H1 (cell line): ENCODE results near the gene SYF2. TPM values are rescaled to one million over a fixed set of nuclear protein-coding genes. Genes with fewer than 3 reads are reported as not detected.

Experiments
- CTCF ChIA-PET: fragments of 300-600 bp; sonication (Branson Sonifier 250); formaldehyde crosslinking; loops from one replicate; lab custom pipeline; 2021; ENCODE audit not compliant: partially characterized antibody; lab: Charles Lee
- POLR2A ChIA-PET: fragments of 300-600 bp; sonication (Branson Sonifier 250); formaldehyde crosslinking; loops from one replicate; lab custom pipeline; 2021; ENCODE audit warnings: inconsistent platforms; ENCODE audit not compliant: partially characterized antibody; lab: Charles Lee
- DNase-seq, 2 experiments: peaks; one replicate each; pipeline versions ENCODE4 v3.0.0 to v3.0.0-alpha.2; 2010 to 2022; ENCODE audit warnings: low spot score in 2 of 2, low read depth in 1 of 2, mixed read lengths in 1 of 2
- FAIRE-seq: peaks from 2 replicates; lab custom pipeline; 2011; peaks lifted over from hg19 to GRCh38; lab: Jason Lieb, UNC
- H2AFZ ChIP-seq: 2 replicates; pipeline ENCODE4 v1.8.1; 2012; ENCODE audit warnings: low read length, inconsistent platforms
- H2AK5ac ChIP-seq: 2 replicates; pipeline ENCODE4 v1.6.1; 2013; ENCODE audit warnings: low read depth, low read length
- H2BK120ac ChIP-seq: replicated peaks from 2 replicates; pipeline ENCODE3; 2013; ENCODE audit warnings: low read depth, low read length, inconsistent platforms
- H2BK12ac ChIP-seq: 2 replicates; pipeline ENCODE4 v1.6.1; 2013; ENCODE audit warnings: low read depth, low read length
- H2BK15ac ChIP-seq: 2 replicates; pipeline ENCODE4 v1.6.1; 2013; ENCODE audit warnings: low read length
- H2BK20ac ChIP-seq: 2 replicates; pipeline ENCODE4 v1.6.1; 2013; ENCODE audit warnings: low read length
- H2BK5ac ChIP-seq: 2 replicates; pipeline ENCODE4 v1.6.1; 2013; ENCODE audit warnings: low read depth, low read length
- H3K14ac ChIP-seq: 2 replicates; pipeline ENCODE4 v1.6.1; 2013; ENCODE audit warnings: inconsistent platforms; ENCODE audit not compliant: insufficient read length
- H3K18ac ChIP-seq: 2 replicates; pipeline ENCODE4 v1.6.1; 2013; ENCODE audit warnings: low read length; ENCODE audit errors: extremely low read depth
- H3K23ac ChIP-seq: 2 replicates; pipeline ENCODE4 v1.6.1; 2013; ENCODE audit warnings: inconsistent platforms; ENCODE audit not compliant: insufficient read length
- H3K23me2 ChIP-seq: 2 replicates; pipeline ENCODE4 v1.6.1; 2013; ENCODE audit warnings: low read depth, low read length
- H3K27ac ChIP-seq: 2 replicates; pipeline ENCODE4 v1.6.1; 2011; ENCODE audit warnings: low read depth, low read length, inconsistent platforms
- H3K27me3 ChIP-seq, 4 experiments: replicated peaks in 1 of 4; 1 replicate in 1 of 4; 2 replicates in 3 of 4; pipeline versions ENCODE4 v1.6.1 to v1.8.1; 2011 to 2013; ENCODE audit warnings: low read length in 3 of 4, mild to moderate bottlenecking in 3 of 4, inconsistent platforms in 2 of 4, mixed read lengths in 2 of 4, moderate library complexity in 1 of 4; ENCODE audit not compliant: control insufficient read depth in 3 of 4, insufficient read depth in 3 of 4; ENCODE audit errors: extremely low read depth in 1 of 4
- H3K36me3 ChIP-seq, 4 experiments: 2 replicates each; pipeline versions ENCODE4 v1.6.1 to v1.8.1; 2011 to 2013; ENCODE audit warnings: mild to moderate bottlenecking in 4 of 4, low read length in 3 of 4, moderate library complexity in 2 of 4, control low read depth in 1 of 4, inconsistent platforms in 1 of 4; ENCODE audit not compliant: insufficient read depth in 4 of 4, control insufficient read depth in 2 of 4
- H3K4ac ChIP-seq: replicated peaks from 2 replicates; pipeline ENCODE3; 2013; ENCODE audit warnings: low read length, low read depth, mixed read lengths, inconsistent platforms; ENCODE audit not compliant: insufficient read length
- H3K4me1 ChIP-seq, 4 experiments: replicated peaks in 1 of 4; 1 replicate in 1 of 4; 2 replicates in 3 of 4; pipeline versions ENCODE4 v1.6.1 to v1.8.1; 2011 to 2013; ENCODE audit warnings: low read length in 3 of 4, inconsistent platforms in 2 of 4, mixed read lengths in 1 of 4; ENCODE audit not compliant: insufficient read depth in 4 of 4, control insufficient read depth in 3 of 4
- H3K4me2 ChIP-seq, 2 experiments: 2 replicates each; pipeline versions ENCODE4 v1.6.1 to v1.8.1; 2011 to 2013; ENCODE audit warnings: low read depth in 2 of 2, low read length in 2 of 2, control low read depth in 1 of 2, inconsistent platforms in 1 of 2, mild to moderate bottlenecking in 1 of 2; ENCODE audit not compliant: insufficient read depth in 1 of 2
- H3K4me3 ChIP-seq, 4 experiments: fragments of 200-600, 300-600 bp in 1 of 4; sonication (generic), shearing (Covaris generic), sonication (Bioruptor Twin) in 1 of 4; 2 replicates each; pipeline versions ENCODE4 v1.5.1 to v1.8.1; 2011 to 2016; ENCODE audit warnings: low read length in 4 of 4, low read depth in 3 of 4, control low read depth in 2 of 4, inconsistent platforms in 2 of 4, mild to moderate bottlenecking in 2 of 4, mixed read lengths in 1 of 4, moderate library complexity in 1 of 4; ENCODE audit not compliant: insufficient read depth in 2 of 4; ENCODE audit errors: extremely low read depth in 1 of 4
- H3K56ac ChIP-seq: replicated peaks from 2 replicates; pipeline ENCODE3; 2013; ENCODE audit warnings: low read depth, mild to moderate bottlenecking, mixed read lengths, low read length, inconsistent platforms; ENCODE audit not compliant: insufficient read length
- H3K79me1 ChIP-seq: 2 replicates; pipeline ENCODE4 v1.6.1; 2013; ENCODE audit warnings: low read depth, low read length, control low read depth
- H3K79me2 ChIP-seq, 2 experiments: 2 replicates each; pipeline versions ENCODE4 v1.6.1 to v1.8.1; 2012 to 2013; ENCODE audit warnings: low read length in 2 of 2, mild to moderate bottlenecking in 2 of 2, inconsistent platforms in 1 of 2; ENCODE audit not compliant: insufficient read depth in 2 of 2, control insufficient read depth in 1 of 2
- H3K9ac ChIP-seq, 4 experiments: replicated peaks in 1 of 4; 1 replicate in 1 of 4; 2 replicates in 3 of 4; pipeline versions ENCODE4 v1.6.1 to v1.8.1; 2011 to 2013; ENCODE audit warnings: low read depth in 3 of 4, low read length in 3 of 4, control low read depth in 2 of 4, mild to moderate bottlenecking in 2 of 4, moderate library complexity in 2 of 4, inconsistent platforms in 1 of 4; ENCODE audit errors: extremely low read depth in 1 of 4
- H3K9me3 ChIP-seq, 2 experiments: 2 replicates each; pipeline versions ENCODE4 v1.6.1 to v1.8.1; 2012 to 2013; ENCODE audit warnings: mild to moderate bottlenecking in 2 of 2, moderate library complexity in 2 of 2, control low read depth in 1 of 2, inconsistent platforms in 1 of 2, low read depth in 1 of 2, low read length in 1 of 2, mixed read lengths in 1 of 2; ENCODE audit not compliant: insufficient read depth in 2 of 2
- H4K20me1 ChIP-seq, 2 experiments: replicated peaks in 1 of 2; 2 replicates each; pipeline versions ENCODE3 to v1.8.1; 2011 to 2013; ENCODE audit warnings: inconsistent platforms in 2 of 2, low read length in 2 of 2, mild to moderate bottlenecking in 1 of 2; ENCODE audit not compliant: insufficient read depth in 2 of 2, control insufficient read depth in 1 of 2
- H4K5ac ChIP-seq: 2 replicates; pipeline ENCODE4 v1.6.1; 2013; ENCODE audit warnings: low read length, low read depth, mixed read lengths, inconsistent platforms; ENCODE audit not compliant: insufficient read length
- H4K8ac ChIP-seq: 2 replicates; pipeline ENCODE4 v1.8.0; 2013; ENCODE audit warnings: mild to moderate bottlenecking, moderate library complexity, low read length, inconsistent platforms; ENCODE audit not compliant: insufficient read depth; ENCODE audit errors: extremely low read depth
- H4K91ac ChIP-seq: replicated peaks from 2 replicates; pipeline ENCODE3; 2013; ENCODE audit warnings: low read length, mixed read lengths, inconsistent platforms; ENCODE audit not compliant: insufficient read length
- BACH1 ChIP-seq: IDR thresholded peaks from 2 replicates; pipeline ENCODE4 v1.6.1; 2012; ENCODE audit warnings: low read length, improper control_type of control experiment
- CBX5 ChIP-seq: fragments of 300-800, 300-1000 bp; sonication (generic); IDR thresholded peaks from 2 replicates; pipeline ENCODE4 v1.7.1; 2016; ENCODE audit warnings: antibody characterized with exemption, low read length, low read depth
- CREB1 ChIP-seq: IDR thresholded peaks from 2 replicates; pipeline ENCODE4 v1.6.1; 2012; ENCODE audit warnings: inconsistent platforms
- JUN ChIP-seq: IDR thresholded peaks from 2 replicates; pipeline ENCODE4 v1.6.1; 2011; ENCODE audit warnings: low read depth, mild to moderate bottlenecking, improper control_type of control experiment, low read length
- JUND ChIP-seq: IDR thresholded peaks from 2 replicates; pipeline ENCODE4 v1.6.1; 2011; ENCODE audit warnings: mild to moderate bottlenecking, improper control_type of control experiment, low read length
- POU5F1 ChIP-seq: IDR thresholded peaks from 2 replicates; pipeline ENCODE4 v1.6.1; 2011; ENCODE audit warnings: low read depth, mild to moderate bottlenecking, low read length, moderate library complexity
- RBBP5 ChIP-seq: IDR thresholded peaks from 2 replicates; pipeline ENCODE4 v1.7.1; 2012; ENCODE audit warnings: low read depth, mild to moderate bottlenecking, inconsistent platforms, low read length, moderate library complexity, borderline replicate concordance
- RFX5 ChIP-seq: IDR thresholded peaks from 2 replicates; pipeline ENCODE4 v1.6.1; 2011; ENCODE audit warnings: low read depth, low read length, improper control_type of control experiment, borderline replicate concordance
- SAP30 ChIP-seq: fragments of 300-600 bp; sonication (generic); IDR thresholded peaks from 2 replicates; pipeline ENCODE4 v1.7.1; 2012; ENCODE audit warnings: low read length, moderate library complexity, mild to moderate bottlenecking, inconsistent platforms; ENCODE audit not compliant: insufficient read depth, insufficient replicate concordance
- SP2 ChIP-seq: IDR thresholded peaks from 2 replicates; pipeline ENCODE4 v1.6.1; 2012; ENCODE audit warnings: mild to moderate bottlenecking, low read length, inconsistent platforms
- TBP ChIP-seq: IDR thresholded peaks from 2 replicates; pipeline ENCODE4 v1.6.1; 2011; ENCODE audit warnings: low read depth, low read length, improper control_type of control experiment
- TCF12 ChIP-seq: IDR thresholded peaks from 2 replicates; pipeline ENCODE4 v1.6.1; 2011; ENCODE audit warnings: low read depth, mild to moderate bottlenecking, low read length
- WGBS, 2 experiments: shearing (Covaris generic) in 1 of 2; methylation state at CpG; one replicate each; pipeline versions ENCODE4 v1.1.6 to v1.1.7; 2013 to 2015; ENCODE audit warnings: low lambda C conversion rate in 2 of 2, mixed read lengths in 2 of 2, inconsistent platforms in 1 of 2, low coverage in 1 of 2, missing lambda C conversion rate in 1 of 2; ENCODE audit not compliant: insufficient replicate concordance in 2 of 2, insufficient coverage in 1 of 2, insufficient read length in 1 of 2; ENCODE audit errors: extremely low coverage in 1 of 2, missing lambda C conversion rate in 1 of 2; 5-methylcytosine and 5-hydroxymethylcytosine counted together
- polyA plus RNA-seq, 7 experiments: library from polyadenylated mRNA; depleted of rRNA in 3 of 7; stranded (reverse) in 5 of 7; unstranded in 2 of 7; fragments of >200 nt in 5 of 7; fragments of 200-250 nt in 2 of 7; gene quantifications; 1 replicate in 5 of 7; 2 replicates in 1 of 7; 4 replicates in 1 of 7; pipeline versions ENCODE4 v1.2.1 to v1.2.3, GENCODE V29; 2011 to 2013; ENCODE audit warnings: missing spikeins in 2 of 7, mixed read lengths in 2 of 7
- total RNA-seq: library from RNA; stranded (reverse); fragmentation: NEBNext Ultra II Directional; extraction: Animal tissue kit (Norgen Biotek cat#: 25700); gene quantifications from 2 replicates; pipeline ENCODE4 v1.2.1, GENCODE V29; 2021

SYF2 gene
- total and polyA plus RNA-seq, 2 of the 8 experiments (the other 6 are each of a cell fraction or from before 2014, with no cell fraction given): 7.5 to 33.0 TPM

DNA sequence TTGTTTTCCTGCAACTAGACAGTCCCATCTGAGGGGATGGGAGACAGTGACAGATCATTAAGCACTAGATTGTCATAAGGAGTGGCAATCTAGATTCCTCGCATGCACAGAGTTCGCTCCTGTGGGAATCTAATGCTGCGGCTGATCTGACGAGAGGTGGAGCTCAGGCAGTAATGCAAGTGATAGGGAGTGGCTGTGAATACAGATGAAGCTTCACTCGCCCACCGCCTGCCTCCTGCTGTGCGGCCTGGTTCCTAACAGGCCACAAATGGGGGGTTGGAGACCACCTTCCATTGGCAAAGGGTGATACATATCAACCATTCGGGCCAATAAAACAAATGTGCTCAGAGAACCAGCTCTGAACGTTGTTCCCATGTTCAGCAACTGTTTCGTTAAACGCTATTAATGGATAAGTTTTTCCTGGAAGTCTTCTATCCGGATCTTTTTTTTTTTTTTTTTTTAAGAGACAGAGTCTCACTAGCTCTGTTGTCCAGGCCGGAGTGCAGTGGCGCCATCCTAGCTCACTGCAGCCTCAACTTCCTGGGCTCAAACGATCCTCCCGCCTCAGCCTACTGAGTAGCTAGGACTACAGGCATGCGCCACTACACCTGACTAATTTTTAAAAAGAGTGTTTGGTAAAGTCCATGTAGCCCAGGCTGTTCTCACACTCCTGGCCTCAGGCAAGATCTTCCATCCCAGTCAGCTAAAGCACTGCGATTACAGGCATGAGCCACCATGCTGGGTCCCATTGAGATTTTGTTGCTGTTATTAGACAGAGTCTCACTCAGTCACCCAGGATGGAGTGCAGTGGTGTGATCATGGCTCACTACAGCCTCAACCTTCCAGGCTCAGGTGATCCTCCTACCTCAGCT is 23.6 kb upstream of the SYF2 start:
- H4K20me1 ChIP-seq: no peaks in the 10 kb centered on the region
- no peak overlapping the region for H3K23ac ChIP-seq
- no peaks in the 10 kb centered on the region for H3K79me1 ChIP-seq
- H3K9me3 ChIP-seq: no peaks in the 10 kb centered on the region
- no peak overlapping the region; a peak in 1 of 4 replicates for H3K4me2 ChIP-seq
- no peaks in the 10 kb centered on the region for H3K23me2 ChIP-seq
- H2BK120ac ChIP-seq: no peak overlapping the region
- no peak overlapping the region for H3K4me3 ChIP-seq
- H2BK5ac ChIP-seq: no peak overlapping the region
- ChIA-PET CTCF (interaction anchor here (0.6 to 1.1 kb wide), 3 partner anchors 51 to 555 kb away, joined by 3 read pairs; no protein-coding TSS in a partner anchor), POLR2A (interaction anchor here (1.0 to 1.7 kb wide), 4 partner anchors 9 to 232 kb away, joined by 3 to 8 read pairs (median 3); partner anchors contain the start of gene RSRP1)
- H2BK15ac ChIP-seq: 0 out of 2 replicates have a peak overlapping the region, but pooled peaks have one; percentile 88
- H3K4ac ChIP-seq: no peak overlapping the region
- no peak overlapping the region for H2BK20ac ChIP-seq
- no peak overlapping the region for H2AK5ac ChIP-seq
- 87% methylated on average over 14 of the region's 18 CpGs; no CpG with 5 or more reads in 1 of the 2 experiments for WGBS, 2 experiments
- no peak overlapping the region for H3K9ac ChIP-seq
- DNase-seq (no peak), FAIRE-seq (no peak)
- no peak overlapping the region for H3K18ac ChIP-seq
- no peak overlapping the region for H4K8ac ChIP-seq
- H3K14ac ChIP-seq: no peak overlapping the region
- no peak overlapping the region for H3K27ac ChIP-seq
- no peak overlapping the region for H4K91ac ChIP-seq
- H3K36me3 ChIP-seq: no peaks in the 10 kb centered on the region
- H2AFZ ChIP-seq: no peak overlapping the region
- H2BK12ac ChIP-seq: peak overlapping the region; percentile 90; the same call in 1 of the 2 replicates
- no peaks in the 10 kb centered on the region for H3K27me3 ChIP-seq
- no peaks in the 10 kb centered on the region for H3K79me2 ChIP-seq
- H3K56ac ChIP-seq: no peak overlapping the region
- H4K5ac ChIP-seq: no peak overlapping the region
- H3K4me1 ChIP-seq: peaks cover 0 to 5% (median 4%) of the 10 kb centered on the region in 4 experiments; a peak in 4 of 7 replicates
- TF ChIP-seq SP2 (no peak), JUN (no peak), JUND (no peak), RBBP5 (no peak), BACH1 (no peak), RFX5 (no peak), POU5F1 (no peak), TBP (no peak), CBX5 (no peak), TCF12 (no peak), CREB1 (no peak), SAP30 (no peak)
